HCT116 (cell line): ENCODE results near the gene LHX5. TPM values are rescaled to one million over a fixed set of nuclear protein-coding genes. Genes with fewer than 3 reads are reported as not detected.

Experiments
- ATAC-seq: fragments of 200-7000 bp; cut with Tn5 transposase; 2 replicates; pipeline ENCODE4 v1.9.1; 2020; ENCODE audit warnings: mild to moderate bottlenecking, moderate library complexity
- BruUV-seq: library from RNA; stranded (reverse); fragments of 400-500 nt; replicated peaks from 2 replicates; lab custom pipeline; 2021; lab: Mats Ljungman, UMichigan
- CTCF ChIA-PET: fragments of 300-600 bp; sonication (Branson Sonifier 250); formaldehyde crosslinking; loops from one replicate; lab custom pipeline; 2021; ENCODE audit warnings: antibody characterized with exemption; lab: Charles Lee
- POLR2A ChIA-PET: fragments of 300-600, 350-600 bp; sonication (Branson Sonifier 250); formaldehyde crosslinking; loops from one replicate; lab custom pipeline; 2021; ENCODE audit warnings: antibody characterized with exemption; lab: Charles Lee
- RAD21 ChIA-PET, 2 experiments: fragments of 300-600 bp; sonication (Branson Sonifier 250); formaldehyde crosslinking; loops; one replicate each; lab custom pipeline; 2023; ENCODE audit warnings: low total read pairs in 2 of 2; ENCODE audit not compliant: uncharacterized antibody in 2 of 2, unreplicated experiment in 2 of 2, low non-redundant PET in 1 of 2; lab: Charles Lee
- DNase-seq: peaks from one replicate; pipeline ENCODE4 v3.0.0-alpha.2; 2010; ENCODE audit warnings: low read depth, low spot score
- H2AFZ ChIP-seq: fragments of 200-600 bp; shearing (Covaris generic), sonication (generic); 2 replicates; pipeline ENCODE4 v1.6.1; 2017; ENCODE audit warnings: low read depth, mixed run types, mixed read lengths, antibody characterized with exemption, low read length; ENCODE audit not compliant: poor library complexity, severe bottlenecking
- H3K27ac ChIP-seq: 2 replicates; pipeline ENCODE4 v1.5.1; 2012; ENCODE audit warnings: low read depth, low read length
- H3K27me3 ChIP-seq: fragments of 200-600 bp; sonication (generic); 2 replicates; pipeline ENCODE4 v1.6.1; 2016; ENCODE audit warnings: mixed run types, low read length, mixed read lengths; ENCODE audit not compliant: insufficient read depth
- H3K36me3 ChIP-seq, 2 experiments: fragments of 200-500 bp in 1 of 2; fragments of 200-600 bp in 1 of 2; sonication (Bioruptor generic) in 1 of 2; sonication (generic) in 1 of 2; 2 replicates each; pipeline versions ENCODE4 v1.5.1 to v1.6.1; 2014 to 2016; ENCODE audit warnings: low read length in 2 of 2, inconsistent platforms in 1 of 2, mixed read lengths in 1 of 2, mixed run types in 1 of 2; ENCODE audit not compliant: insufficient read depth in 2 of 2, control insufficient read depth in 1 of 2
- H3K4me1 ChIP-seq, 2 experiments: fragments of 200-600 bp in 1 of 2; sonication (generic) in 1 of 2; 2 replicates each; pipeline versions ENCODE4 v1.5.1 to v1.6.1; 2012 to 2017; ENCODE audit warnings: low read length in 2 of 2, inconsistent platforms in 1 of 2, mild to moderate bottlenecking in 1 of 2, mixed read lengths in 1 of 2, mixed run types in 1 of 2, moderate library complexity in 1 of 2; ENCODE audit not compliant: insufficient read depth in 2 of 2, control insufficient read depth in 1 of 2
- H3K4me2 ChIP-seq: fragments of 200-600 bp; sonication (generic); 2 replicates; pipeline ENCODE4 v1.6.1; 2017; ENCODE audit warnings: mixed run types, low read length, mixed read lengths
- H3K4me3 ChIP-seq, 2 experiments: fragments of 200-600 bp in 1 of 2; sonication (generic) in 1 of 2; replicated peaks in 1 of 2; 2 replicates each; pipeline ENCODE4 v1.5.1; 2011 to 2016; ENCODE audit warnings: low read length in 2 of 2, control low read depth in 1 of 2, low read depth in 1 of 2, mild to moderate bottlenecking in 1 of 2, mixed read lengths in 1 of 2, mixed run types in 1 of 2
- H3K79me2 ChIP-seq: fragments of 200-600 bp; sonication (generic); 2 replicates; pipeline ENCODE4 v1.6.1; 2017; ENCODE audit warnings: mild to moderate bottlenecking, mixed run types, low read length, moderate library complexity, mixed read lengths; ENCODE audit not compliant: insufficient read depth
- H3K9ac ChIP-seq: fragments of 200-600 bp; sonication (generic); 2 replicates; pipeline ENCODE4 v1.6.1; 2016; ENCODE audit warnings: low read length, mixed read lengths
- H3K9me2 ChIP-seq: fragments of 200-600 bp; sonication (generic), shearing (Covaris generic); 2 replicates; pipeline ENCODE4 v1.6.1; 2017; ENCODE audit warnings: mixed run types, mild to moderate bottlenecking, moderate library complexity; ENCODE audit not compliant: insufficient read depth
- H3K9me3 ChIP-seq, 2 experiments: fragments of 200-500 bp in 1 of 2; fragments of 200-600 bp in 1 of 2; sonication (Bioruptor generic) in 1 of 2; sonication (generic) in 1 of 2; 2 replicates each; pipeline ENCODE4 v1.6.1; 2014 to 2017; ENCODE audit warnings: low read length in 2 of 2, mixed read lengths in 2 of 2, inconsistent platforms in 1 of 2, low read depth in 1 of 2, mild to moderate bottlenecking in 1 of 2, mixed run types in 1 of 2, moderate library complexity in 1 of 2; ENCODE audit not compliant: control insufficient read depth in 1 of 2, insufficient read depth in 1 of 2
- H4K20me1 ChIP-seq: fragments of 200-600 bp; sonication (generic), shearing (Covaris generic); 2 replicates; pipeline ENCODE4 v1.6.1; 2017; ENCODE audit warnings: mixed run types, mild to moderate bottlenecking, moderate library complexity; ENCODE audit not compliant: insufficient read depth
- CBX3 ChIP-seq: IDR thresholded peaks from 2 replicates; pipeline ENCODE4 v1.6.1; 2012; ENCODE audit warnings: low read depth
- CEBPB ChIP-seq: IDR thresholded peaks from 2 replicates; pipeline ENCODE4 v1.6.1; 2012; ENCODE audit warnings: low read depth
- CTCF ChIP-seq, 3 experiments: fragments of 200-600 bp in 1 of 3; sonication (generic) in 1 of 3; IDR thresholded peaks in 2 of 3; conservative IDR thresholded peaks in 1 of 3; 2 replicates each; pipeline ENCODE4 v1.5.1; 2012 to 2017; ENCODE audit warnings: low read depth in 2 of 3, low read length in 2 of 3, antibody characterized with exemption in 1 of 3, borderline replicate concordance in 1 of 3, control low read depth in 1 of 3, mild to moderate bottlenecking in 1 of 3, mixed read lengths in 1 of 3, mixed run types in 1 of 3, moderate library complexity in 1 of 3; ENCODE audit not compliant: insufficient read depth in 1 of 3
- EZH2 ChIP-seq: fragments of 200-600 bp; sonication (generic); IDR thresholded peaks from 2 replicates; pipeline ENCODE4 v1.6.1; 2017; ENCODE audit warnings: antibody characterized with exemption, mixed run types
- FOSL1 ChIP-seq: IDR thresholded peaks from 2 replicates; pipeline ENCODE4 v1.6.1; 2012; ENCODE audit warnings: low read depth
- JUND ChIP-seq: IDR thresholded peaks from 2 replicates; pipeline ENCODE4 v1.6.1; 2012
- POLR2A ChIP-seq: IDR thresholded peaks from 2 replicates; pipeline ENCODE4 v1.7.0; 2011; ENCODE audit warnings: borderline replicate concordance; ENCODE audit not compliant: insufficient read depth, insufficient read length; ENCODE audit errors: extremely low read depth
- POLR2AphosphoS5 ChIP-seq: IDR thresholded peaks from 2 replicates; pipeline ENCODE4 v1.6.1; 2011; ENCODE audit warnings: mild to moderate bottlenecking, low read depth, low read length, moderate library complexity
- TCF7L2 ChIP-seq: IDR thresholded peaks from 2 replicates; pipeline ENCODE4 v1.7.0; 2011; ENCODE audit warnings: borderline replicate concordance, inconsistent platforms; ENCODE audit not compliant: insufficient read depth, insufficient read length; ENCODE audit errors: extremely low read depth
- ZBTB33 ChIP-seq: IDR thresholded peaks from 2 replicates; pipeline ENCODE4 v1.6.1; 2011; ENCODE audit warnings: mild to moderate bottlenecking, low read length, moderate library complexity; ENCODE audit not compliant: insufficient replicate concordance; ENCODE audit errors: extremely low read depth
- ZFX ChIP-seq: fragments of 450-650 bp; IDR thresholded peaks from 2 replicates; pipeline ENCODE4 v1.6.1; 2017
- ZNF274 ChIP-seq: fragments of 200-500 bp; sonication (Bioruptor generic); IDR thresholded peaks from 2 replicates; pipeline ENCODE4 v1.6.1; 2014; ENCODE audit warnings: mild to moderate bottlenecking, low read depth, low read length, inconsistent platforms
- intact Hi-C: fragments of 100-400 bp; cut with micrococcal nuclease; formaldehyde crosslinking; loops from 2 replicates; pipeline ENCODE4 v1.10.0; 2022
- total RNA-seq: library from RNA; stranded (reverse); gene quantifications from one replicate; pipeline ENCODE4 v1.2.1, GENCODE V29; 2021; ENCODE audit not compliant: unreplicated experiment

Gene LHX5
- total RNA-seq, 1 experiment from 2014 or later, result 2.4 TPM

- H4K20me1 ChIP-seq, result no peaks in the 10 kb centered on the region
- POLR2A ChIA-PET, result no interaction called here
- no peak for DNase-seq
- no peak overlapping the region for H2AFZ ChIP-seq
- H3K27ac ChIP-seq, result no peak overlapping the region
- no peak overlapping the region for H3K4me2 ChIP-seq
- no peaks in the 10 kb centered on the region for H3K9me2 ChIP-seq
- TF ChIP-seq ZBTB33 (no peak), EZH2 (no peak), POLR2A (no peak), ZNF274 (no peak), TCF7L2 (no peak), CTCF (IDR thresholded peaks at IDR 0.05 in 2 of 3, conservative IDR thresholded peaks at IDR 0.05 in 1 of 3; ENCODE audit: borderline replicate concordance in 1 of 3, insufficient read depth in 1 of 3, low read depth in 2 of 3, low read length in 2 of 3) (no peak), CBX3 (no peak), CEBPB (no peak), JUND (no peak), ZFX (no peak), POLR2AphosphoS5 (no peak), FOSL1 (no peak)
- TF ChIP-seq, all 23 proteins: peak for 0
- no peak overlapping the region for H3K4me3 ChIP-seq
- BruUV-seq, result no TSS peak
- H3K27me3 ChIP-seq, result peaks cover 55% of the 10 kb centered on the region
- no peaks in the 10 kb centered on the region for H3K4me1 ChIP-seq
- no peak overlapping the region for H3K9ac ChIP-seq
- no peaks in the 10 kb centered on the region for H3K9me3 ChIP-seq
- no peak for ATAC-seq
- intact Hi-C loops, result no loop called here
- H3K79me2 ChIP-seq, result no peaks in the 10 kb centered on the region
- ChIA-PET CTCF (no interaction called here), RAD21 (no interaction called here)
- no peaks in the 10 kb centered on the region for H3K36me3 ChIP-seq
Measured at GRCh38 chr12:113514602-113515001, 42.9 kb upstream of the LHX5 start.
